HCT116 (cell line): Measurements from ENCODE around the gene SSRP1. TPM values are rescaled to one million over a fixed set of nuclear protein-coding genes. Genes with fewer than 3 reads are reported as not detected.

Experiments used
- ATAC-seq: fragments of 200-7000 bp; cut with Tn5 transposase; 2 replicates; pipeline ENCODE4 v1.9.1; 2020; ENCODE audit warnings: mild to moderate bottlenecking, moderate library complexity
- BruUV-seq: library from RNA; stranded (reverse); fragments of 400-500 nt; replicated peaks from 2 replicates; lab custom pipeline; 2021; lab: Mats Ljungman, UMichigan
- CTCF ChIA-PET: fragments of 300-600 bp; sonication (Branson Sonifier 250); formaldehyde crosslinking; loops from one replicate; lab custom pipeline; 2021; ENCODE audit warnings: antibody characterized with exemption; lab: Charles Lee
- POLR2A ChIA-PET: fragments of 300-600, 350-600 bp; sonication (Branson Sonifier 250); formaldehyde crosslinking; loops from one replicate; lab custom pipeline; 2021; ENCODE audit warnings: antibody characterized with exemption; lab: Charles Lee
- RAD21 ChIA-PET, 2 experiments: fragments of 300-600 bp; sonication (Branson Sonifier 250); formaldehyde crosslinking; loops; one replicate each; lab custom pipeline; 2023; ENCODE audit warnings: low total read pairs in 2 of 2; ENCODE audit not compliant: uncharacterized antibody in 2 of 2, unreplicated experiment in 2 of 2, low non-redundant PET in 1 of 2; lab: Charles Lee
- DNase-seq: peaks from one replicate; pipeline ENCODE4 v3.0.0-alpha.2; 2010; ENCODE audit warnings: low read depth, low spot score
- H2AFZ ChIP-seq: fragments of 200-600 bp; shearing (Covaris generic), sonication (generic); 2 replicates; pipeline ENCODE4 v1.6.1; 2017; ENCODE audit warnings: low read depth, mixed run types, mixed read lengths, antibody characterized with exemption, low read length; ENCODE audit not compliant: poor library complexity, severe bottlenecking
- H3K27ac ChIP-seq: 2 replicates; pipeline ENCODE4 v1.5.1; 2012; ENCODE audit warnings: low read depth, low read length
- H3K27me3 ChIP-seq: fragments of 200-600 bp; sonication (generic); 2 replicates; pipeline ENCODE4 v1.6.1; 2016; ENCODE audit warnings: mixed run types, low read length, mixed read lengths; ENCODE audit not compliant: insufficient read depth
- H3K36me3 ChIP-seq, 2 experiments: fragments of 200-500 bp in 1 of 2; fragments of 200-600 bp in 1 of 2; sonication (Bioruptor generic) in 1 of 2; sonication (generic) in 1 of 2; 2 replicates each; pipeline versions ENCODE4 v1.5.1 to v1.6.1; 2014 to 2016; ENCODE audit warnings: low read length in 2 of 2, inconsistent platforms in 1 of 2, mixed read lengths in 1 of 2, mixed run types in 1 of 2; ENCODE audit not compliant: insufficient read depth in 2 of 2, control insufficient read depth in 1 of 2
- H3K4me1 ChIP-seq, 2 experiments: fragments of 200-600 bp in 1 of 2; sonication (generic) in 1 of 2; 2 replicates each; pipeline versions ENCODE4 v1.5.1 to v1.6.1; 2012 to 2017; ENCODE audit warnings: low read length in 2 of 2, inconsistent platforms in 1 of 2, mild to moderate bottlenecking in 1 of 2, mixed read lengths in 1 of 2, mixed run types in 1 of 2, moderate library complexity in 1 of 2; ENCODE audit not compliant: insufficient read depth in 2 of 2, control insufficient read depth in 1 of 2
- H3K4me2 ChIP-seq: fragments of 200-600 bp; sonication (generic); 2 replicates; pipeline ENCODE4 v1.6.1; 2017; ENCODE audit warnings: mixed run types, low read length, mixed read lengths
- H3K4me3 ChIP-seq, 2 experiments: fragments of 200-600 bp in 1 of 2; sonication (generic) in 1 of 2; replicated peaks in 1 of 2; 2 replicates each; pipeline ENCODE4 v1.5.1; 2011 to 2016; ENCODE audit warnings: low read length in 2 of 2, control low read depth in 1 of 2, low read depth in 1 of 2, mild to moderate bottlenecking in 1 of 2, mixed read lengths in 1 of 2, mixed run types in 1 of 2
- H3K79me2 ChIP-seq: fragments of 200-600 bp; sonication (generic); 2 replicates; pipeline ENCODE4 v1.6.1; 2017; ENCODE audit warnings: mild to moderate bottlenecking, mixed run types, low read length, moderate library complexity, mixed read lengths; ENCODE audit not compliant: insufficient read depth
- H3K9ac ChIP-seq: fragments of 200-600 bp; sonication (generic); 2 replicates; pipeline ENCODE4 v1.6.1; 2016; ENCODE audit warnings: low read length, mixed read lengths
- H3K9me2 ChIP-seq: fragments of 200-600 bp; sonication (generic), shearing (Covaris generic); 2 replicates; pipeline ENCODE4 v1.6.1; 2017; ENCODE audit warnings: mixed run types, mild to moderate bottlenecking, moderate library complexity; ENCODE audit not compliant: insufficient read depth
- H3K9me3 ChIP-seq, 2 experiments: fragments of 200-500 bp in 1 of 2; fragments of 200-600 bp in 1 of 2; sonication (Bioruptor generic) in 1 of 2; sonication (generic) in 1 of 2; 2 replicates each; pipeline ENCODE4 v1.6.1; 2014 to 2017; ENCODE audit warnings: low read length in 2 of 2, mixed read lengths in 2 of 2, inconsistent platforms in 1 of 2, low read depth in 1 of 2, mild to moderate bottlenecking in 1 of 2, mixed run types in 1 of 2, moderate library complexity in 1 of 2; ENCODE audit not compliant: control insufficient read depth in 1 of 2, insufficient read depth in 1 of 2
- H4K20me1 ChIP-seq: fragments of 200-600 bp; sonication (generic), shearing (Covaris generic); 2 replicates; pipeline ENCODE4 v1.6.1; 2017; ENCODE audit warnings: mixed run types, mild to moderate bottlenecking, moderate library complexity; ENCODE audit not compliant: insufficient read depth
- CBX3 ChIP-seq: IDR thresholded peaks from 2 replicates; pipeline ENCODE4 v1.6.1; 2012; ENCODE audit warnings: low read depth
- ELF1 ChIP-seq: IDR thresholded peaks from 2 replicates; pipeline ENCODE4 v1.6.1; 2012; ENCODE audit warnings: low read depth, borderline replicate concordance
- EZH2 ChIP-seq: fragments of 200-600 bp; sonication (generic); IDR thresholded peaks from 2 replicates; pipeline ENCODE4 v1.6.1; 2017; ENCODE audit warnings: antibody characterized with exemption, mixed run types
- EZH2phosphoT487 ChIP-seq: fragments of 200-600 bp; IDR thresholded peaks from 2 replicates; pipeline ENCODE4 v1.6.1; 2018; ENCODE audit warnings: antibody characterized with exemption, borderline replicate concordance
- JUND ChIP-seq: IDR thresholded peaks from 2 replicates; pipeline ENCODE4 v1.6.1; 2012
- MAX ChIP-seq: IDR thresholded peaks from 2 replicates; pipeline ENCODE4 v1.6.1; 2012
- POLR2AphosphoS5 ChIP-seq: IDR thresholded peaks from 2 replicates; pipeline ENCODE4 v1.6.1; 2011; ENCODE audit warnings: mild to moderate bottlenecking, low read depth, low read length, moderate library complexity
- RAD21 ChIP-seq: IDR thresholded peaks from 2 replicates; pipeline ENCODE4 v1.6.1; 2012; ENCODE audit warnings: low read depth, mild to moderate bottlenecking
- SIN3A ChIP-seq: IDR thresholded peaks from 2 replicates; pipeline ENCODE4 v1.6.1; 2012; ENCODE audit warnings: low read depth
- SP1 ChIP-seq: IDR thresholded peaks from 2 replicates; pipeline ENCODE4 v1.6.1; 2012; ENCODE audit warnings: low read depth
- SRF ChIP-seq: IDR thresholded peaks from 2 replicates; pipeline ENCODE4 v1.6.1; 2012; ENCODE audit warnings: low read depth
- TCF7L2 ChIP-seq: IDR thresholded peaks from 2 replicates; pipeline ENCODE4 v1.7.0; 2011; ENCODE audit warnings: borderline replicate concordance, inconsistent platforms; ENCODE audit not compliant: insufficient read depth, insufficient read length; ENCODE audit errors: extremely low read depth
- ZFX ChIP-seq: fragments of 450-650 bp; IDR thresholded peaks from 2 replicates; pipeline ENCODE4 v1.6.1; 2017
- ZNF274 ChIP-seq: fragments of 200-500 bp; sonication (Bioruptor generic); IDR thresholded peaks from 2 replicates; pipeline ENCODE4 v1.6.1; 2014; ENCODE audit warnings: mild to moderate bottlenecking, low read depth, low read length, inconsistent platforms
- intact Hi-C: fragments of 100-400 bp; cut with micrococcal nuclease; formaldehyde crosslinking; loops from 2 replicates; pipeline ENCODE4 v1.10.0; 2022
- total RNA-seq: library from RNA; stranded (reverse); gene quantifications from one replicate; pipeline ENCODE4 v1.2.1, GENCODE V29; 2021; ENCODE audit not compliant: unreplicated experiment

Gene SSRP1
- total RNA-seq, 1 experiment from 2014 or later, result 260 TPM

GRCh38 chr11:57358543-57358961 lies 22.9 kb upstream of the SSRP1 start:
- Histone ChIP-seq H3K4me1 (no peaks in the 10 kb centered on the region), H3K4me3 (no peak overlapping the region), H3K27me3 (0 out of 2 replicates have a peak, but pooled peaks cover 5% of the 10 kb centered on the region), H3K36me3 (no peaks in the 10 kb centered on the region), H3K9ac (no peak overlapping the region), H3K27ac (no peak overlapping the region), H3K9me2 (no peaks in the 10 kb centered on the region), H2AFZ (no peak overlapping the region), H3K9me3 (no peaks in the 10 kb centered on the region), H4K20me1 (no peaks in the 10 kb centered on the region), H3K79me2 (no peaks in the 10 kb centered on the region), H3K4me2 (no peak overlapping the region)
- ChIA-PET RAD21 (no interaction called here), POLR2A (no interaction called here), CTCF (no interaction called here)
- intact Hi-C loops, result no loop called here
- DNase-seq, result no peak
- ATAC-seq, result no peak
- TF ChIP-seq JUND (no peak), MAX (no peak)
- no TSS peak for BruUV-seq

- H3K4me3 ChIP-seq, result no peak overlapping the region
- CTCF ChIA-PET, result no interaction called here
- no peaks in the 10 kb centered on the region for H3K79me2 ChIP-seq
- no peak overlapping the region for H2AFZ ChIP-seq
- ATAC-seq, result no peak
- no peak for TF ChIP-seq EZH2phosphoT487
- no peak for TF ChIP-seq EZH2
- TF ChIP-seq RAD21, result no peak
- TF ChIP-seq POLR2AphosphoS5, result no peak
- no peak for TF ChIP-seq ZNF274
- TF ChIP-seq ZFX, result no peak
- TF ChIP-seq SRF, result no peak
- TF ChIP-seq SIN3A, result no peak
- TF ChIP-seq CBX3, result no peak
- TF ChIP-seq MAX, result no peak
- no peak for TF ChIP-seq ELF1
- TF ChIP-seq SP1, result no peak
- TF ChIP-seq TCF7L2, result no peak
- TF ChIP-seq, all 23 proteins: peak for 0
- H3K4me2 ChIP-seq, result no peak overlapping the region
- intact Hi-C loops, result no loop called here
- H3K27me3 ChIP-seq, result 0 out of 2 replicates have a peak, but pooled peaks cover under 1% of the 10 kb centered on the region
- no peaks in the 10 kb centered on the region for H3K36me3 ChIP-seq
- no peak for DNase-seq
- no TSS peak for BruUV-seq
- no peak overlapping the region for H3K9ac ChIP-seq
- H3K9me2 ChIP-seq, result no peaks in the 10 kb centered on the region
- RAD21 ChIA-PET, result no interaction called here
- H4K20me1 ChIP-seq, result no peaks in the 10 kb centered on the region
- POLR2A ChIA-PET, result no interaction called here
- H3K9me3 ChIP-seq, result no peaks in the 10 kb centered on the region
- H3K27ac ChIP-seq, result no peak overlapping the region
- no peaks in the 10 kb centered on the region for H3K4me1 ChIP-seq
Observed at GRCh38 chr11:57357856-57358255, 22.2 kb upstream of the SSRP1 start.
